Mammary epithelial cell (primary cell): ENCODE measurements around the gene MYO5A.

Source experiments
- EZH2 ChIP-seq: IDR thresholded peaks from 2 replicates; pipeline ENCODE4 v1.6.1; 2012; ENCODE audit warnings: low read length, inconsistent platforms, borderline replicate concordance
- TF ChIP-seq, protein P1 (sequence below), 2 donors: IDR thresholded peaks in 1 of 2; conservative IDR thresholded peaks in 1 of 2; 2 replicates each; pipeline ENCODE4 v1.5.1; 2011 to 2012; ENCODE audit warnings: inconsistent platforms in 2 of 2, low read length in 2 of 2, mild to moderate bottlenecking in 2 of 2, control low read depth in 1 of 2, low read depth in 1 of 2; ENCODE audit not compliant: insufficient read depth in 1 of 2; ENCODE audit errors: extremely low read depth in 1 of 2

DNA sequence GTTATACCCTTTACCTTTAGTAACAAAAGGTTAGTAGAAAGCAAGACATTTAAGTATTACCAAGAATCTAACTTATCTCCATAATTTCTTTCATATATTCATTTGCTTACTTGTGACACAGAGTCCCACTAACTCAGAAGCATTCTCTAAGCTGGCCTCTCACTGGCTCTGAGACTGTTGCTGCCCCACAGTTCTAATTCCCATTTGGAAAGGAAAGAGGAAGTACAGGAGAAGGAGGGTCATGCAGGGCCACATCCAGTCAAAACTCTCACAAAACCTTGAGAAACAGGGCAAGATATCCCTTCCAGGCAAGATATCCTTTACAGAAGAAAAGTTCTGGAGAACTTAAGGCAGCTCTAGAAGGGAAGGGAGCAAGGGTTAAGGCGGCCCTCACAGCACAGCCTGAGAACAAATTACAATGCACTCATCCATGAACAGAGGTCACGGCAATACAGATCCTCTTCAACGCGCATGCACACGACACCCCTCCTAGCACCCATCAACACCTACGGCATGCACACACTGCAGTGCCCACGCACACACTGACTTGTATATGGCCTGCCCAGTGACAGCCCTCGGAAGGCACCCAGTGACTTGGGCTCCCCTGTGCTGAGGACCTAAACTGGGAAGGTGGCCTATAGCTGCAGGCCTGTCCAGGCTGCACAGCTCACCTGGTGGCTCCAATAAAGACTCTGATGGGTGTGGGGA is 220.1 kb downstream of the MYO5A start:
- TF ChIP-seq, protein P1, sequence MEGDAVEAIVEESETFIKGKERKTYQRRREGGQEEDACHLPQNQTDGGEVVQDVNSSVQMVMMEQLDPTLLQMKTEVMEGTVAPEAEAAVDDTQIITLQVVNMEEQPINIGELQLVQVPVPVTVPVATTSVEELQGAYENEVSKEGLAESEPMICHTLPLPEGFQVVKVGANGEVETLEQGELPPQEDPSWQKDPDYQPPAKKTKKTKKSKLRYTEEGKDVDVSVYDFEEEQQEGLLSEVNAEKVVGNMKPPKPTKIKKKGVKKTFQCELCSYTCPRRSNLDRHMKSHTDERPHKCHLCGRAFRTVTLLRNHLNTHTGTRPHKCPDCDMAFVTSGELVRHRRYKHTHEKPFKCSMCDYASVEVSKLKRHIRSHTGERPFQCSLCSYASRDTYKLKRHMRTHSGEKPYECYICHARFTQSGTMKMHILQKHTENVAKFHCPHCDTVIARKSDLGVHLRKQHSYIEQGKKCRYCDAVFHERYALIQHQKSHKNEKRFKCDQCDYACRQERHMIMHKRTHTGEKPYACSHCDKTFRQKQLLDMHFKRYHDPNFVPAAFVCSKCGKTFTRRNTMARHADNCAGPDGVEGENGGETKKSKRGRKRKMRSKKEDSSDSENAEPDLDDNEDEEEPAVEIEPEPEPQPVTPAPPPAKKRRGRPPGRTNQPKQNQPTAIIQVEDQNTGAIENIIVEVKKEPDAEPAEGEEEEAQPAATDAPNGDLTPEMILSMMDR (conservative IDR thresholded peaks at IDR 0.05 in 1 of 2, IDR thresholded peaks at IDR 0.05 in 1 of 2; ENCODE audit: extremely low read depth in 1 of 2, insufficient read depth in 1 of 2, low read depth in 1 of 2, low read length in 2 of 2) = no peak
- no peak for TF ChIP-seq EZH2
